GM21360 (cell line): ENCODE measurements around the gene TDRD3.
A peak's percentile ranks its signal among the peaks of the same experiment; 100 is the strongest.
"Not testable (repeated sequence)": the region's sequence is repeated elsewhere in the genome, so short reads cannot be mapped to it uniquely, and the experiment has no call there.

Experiments
- ATAC-seq: cut with Tn5 transposase; IDR thresholded peaks from one replicate; pipeline ENCODE4 v1.9.1; 2021; ENCODE audit warnings: mild to moderate bottlenecking, moderate library complexity; ENCODE audit not compliant: unreplicated experiment

TDRD3 gene

DNA sequence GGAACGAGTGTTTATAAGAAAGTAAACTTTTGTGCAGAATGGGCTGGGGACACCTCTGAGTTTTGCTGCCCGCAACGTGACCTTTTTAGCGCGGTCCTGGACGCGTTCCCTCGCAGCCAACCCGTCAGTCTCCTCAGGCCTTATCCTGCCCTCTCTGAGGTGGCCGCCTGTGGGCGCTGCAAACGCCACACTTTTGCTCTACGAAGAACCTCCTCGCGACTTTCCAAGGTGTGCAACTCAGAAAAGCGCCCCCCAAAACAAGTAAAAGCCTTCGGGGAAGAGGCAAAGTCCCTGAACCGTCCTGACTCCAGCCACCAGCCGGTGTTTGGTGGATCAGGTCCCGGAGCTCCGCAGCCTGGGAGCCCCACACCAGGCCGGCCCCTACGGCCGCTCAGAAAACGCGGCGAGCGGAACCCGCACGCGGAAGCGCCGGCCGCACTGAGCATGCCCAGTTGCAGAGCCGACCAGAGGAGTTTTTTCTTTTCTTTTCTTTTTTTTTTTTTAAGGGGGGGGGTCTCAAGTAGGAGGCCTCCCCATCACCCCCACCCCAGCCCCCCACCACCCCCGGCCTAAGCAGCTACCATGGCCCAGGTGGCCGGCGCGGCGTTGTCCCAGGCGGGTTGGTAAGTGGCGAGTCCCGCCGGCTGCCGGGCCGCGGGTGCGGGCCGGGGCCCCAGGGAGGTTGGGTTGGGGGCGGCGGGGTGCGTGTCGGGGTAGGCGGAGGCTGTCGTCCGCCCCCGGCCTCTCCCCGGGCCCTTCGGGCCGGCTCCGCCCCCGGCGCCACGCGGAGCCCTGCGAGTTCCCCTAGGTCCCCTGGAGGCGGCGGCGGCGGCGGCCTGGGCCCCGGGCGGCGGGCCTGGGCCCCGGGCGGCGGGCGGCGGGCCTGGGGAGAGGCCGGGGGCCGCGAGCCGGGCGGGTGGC, at the start of gene TDRD3:
TSS of gene TDRD3 (plus strand) at position 438 of the 921 bp plus-strand sequence. CDS start at position 583, 145 bp downstream.
- peak; percentile 46 for ATAC-seq

- ATAC-seq: no peak
These were observed 49.3 kb upstream of the TDRD3 start for GRCh38 chr13:60347690-60348089.

GRCh38 chr13:60348097-60348496, 48.9 kb upstream of the TDRD3 start:
- ATAC-seq: no peak

DNA sequence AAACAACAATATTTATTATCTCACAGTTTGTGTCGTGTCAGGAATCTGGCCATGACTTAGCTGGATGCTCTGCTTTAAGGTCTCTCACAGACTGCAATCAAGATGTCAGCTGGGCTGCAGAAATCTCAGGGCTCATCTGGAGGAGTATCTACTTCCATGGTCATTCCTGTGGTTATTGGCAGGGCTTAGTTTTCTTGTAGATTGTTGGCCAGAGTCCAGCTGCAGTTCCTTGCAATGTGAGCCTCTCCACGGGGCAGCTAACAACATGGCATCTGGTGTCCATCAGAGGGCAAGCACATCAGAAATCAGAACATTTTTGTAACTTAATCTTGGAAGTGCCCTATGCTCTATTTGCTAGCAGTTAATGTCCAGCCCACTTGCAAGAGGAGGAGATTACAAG, 45.7 kb upstream of the TDRD3 start:
- ATAC-seq: no peak

- no peak for ATAC-seq
These were observed 45.0 kb upstream of the TDRD3 start for GRCh38 chr13:60351855-60352615.

- ATAC-seq: no peak
These were observed 44.4 kb upstream of the TDRD3 start for GRCh38 chr13:60352644-60353043.

DNA sequence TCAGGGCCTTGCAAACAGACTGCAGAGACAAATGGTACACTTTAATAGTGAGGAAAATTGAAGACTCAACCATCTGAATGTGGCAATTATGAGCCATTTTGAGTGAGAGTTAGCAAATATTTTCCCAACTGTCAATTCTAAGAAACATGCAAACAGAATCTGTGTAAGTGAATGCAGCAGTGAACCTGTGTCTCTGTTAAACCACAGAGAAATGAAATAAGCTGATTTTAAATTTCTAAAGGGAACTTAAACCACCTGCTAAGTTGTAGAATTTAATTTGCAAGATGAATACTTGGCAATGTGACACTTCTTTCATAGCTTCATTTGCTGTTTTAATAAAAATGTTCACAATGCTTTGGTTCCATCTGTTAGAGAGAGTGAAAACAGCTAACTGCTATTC, 42.0 kb upstream of the TDRD3 start:
- ATAC-seq: no peak

- ATAC-seq: no peak
These were observed 40.0 kb upstream of the TDRD3 start for GRCh38 chr13:60356970-60357369.

- no peak for ATAC-seq
These were observed 38.6 kb upstream of the TDRD3 start for GRCh38 chr13:60358453-60358852.

- ATAC-seq: no peak
These were observed 33.7 kb upstream of the TDRD3 start for GRCh38 chr13:60363288-60363687.

- ATAC-seq: peak; percentile 67
These were observed 27.8 kb upstream of the TDRD3 start for GRCh38 chr13:60369242-60369641.

DNA sequence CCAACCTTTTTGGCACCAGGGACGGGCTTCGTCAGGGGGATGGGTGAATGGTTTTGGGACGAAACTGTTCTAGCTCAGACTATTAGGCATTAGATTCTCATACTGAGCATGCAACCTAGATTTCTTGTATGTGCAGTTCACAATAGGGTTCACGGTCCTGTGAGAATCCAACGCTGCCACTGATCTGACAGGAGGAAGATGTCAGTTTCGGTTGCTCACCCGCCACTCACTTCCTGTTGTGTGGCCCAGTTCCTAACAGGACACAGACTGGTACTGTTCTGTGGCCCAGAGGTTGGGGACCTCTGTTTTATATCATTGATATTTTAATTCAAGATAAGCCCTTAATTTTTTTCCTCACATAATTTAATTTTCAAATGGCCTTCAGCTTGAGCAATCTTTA, 26.7 kb upstream of the TDRD3 start:
- no peak for ATAC-seq

DNA sequence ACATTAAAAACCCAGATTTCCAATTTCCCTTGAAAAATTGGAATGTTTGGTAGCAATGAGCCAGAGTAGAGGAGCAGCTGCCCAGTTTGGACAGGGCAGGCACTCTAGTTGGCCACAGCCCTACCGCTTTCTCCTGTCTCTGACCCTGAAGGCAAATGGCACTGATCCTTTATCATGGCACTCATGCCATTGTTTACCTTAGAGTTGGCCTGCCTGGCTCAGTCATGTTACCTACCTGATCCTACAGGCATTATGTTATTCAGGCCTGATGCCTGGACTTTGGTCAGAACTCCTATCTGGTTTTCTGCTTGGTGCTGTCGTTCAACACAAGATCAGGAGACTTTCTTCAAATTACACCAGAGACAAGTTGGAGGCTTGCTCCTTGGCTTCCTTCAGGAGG, 24.9 kb upstream of the TDRD3 start:
- no peak for ATAC-seq

DNA sequence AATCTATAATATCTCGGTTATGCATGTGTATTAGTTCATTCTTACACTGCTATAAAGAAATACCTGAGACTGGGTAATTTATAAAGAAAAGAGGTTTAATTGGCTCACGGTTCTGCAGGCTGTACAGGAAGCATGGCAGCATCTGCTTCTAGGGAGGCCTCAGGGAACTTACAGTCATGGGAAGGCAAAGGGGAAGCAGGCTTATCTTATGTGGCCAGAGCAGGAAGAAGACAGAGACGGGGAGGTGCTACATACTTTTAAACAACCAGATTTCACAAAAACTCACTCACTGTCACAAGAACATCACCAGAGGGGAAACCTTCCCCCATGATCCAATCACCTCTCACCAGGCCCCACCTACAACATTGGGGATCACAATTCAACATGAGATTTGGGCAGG, 17.7 kb upstream of the TDRD3 start:
- ATAC-seq: not testable (repeated sequence)

DNA sequence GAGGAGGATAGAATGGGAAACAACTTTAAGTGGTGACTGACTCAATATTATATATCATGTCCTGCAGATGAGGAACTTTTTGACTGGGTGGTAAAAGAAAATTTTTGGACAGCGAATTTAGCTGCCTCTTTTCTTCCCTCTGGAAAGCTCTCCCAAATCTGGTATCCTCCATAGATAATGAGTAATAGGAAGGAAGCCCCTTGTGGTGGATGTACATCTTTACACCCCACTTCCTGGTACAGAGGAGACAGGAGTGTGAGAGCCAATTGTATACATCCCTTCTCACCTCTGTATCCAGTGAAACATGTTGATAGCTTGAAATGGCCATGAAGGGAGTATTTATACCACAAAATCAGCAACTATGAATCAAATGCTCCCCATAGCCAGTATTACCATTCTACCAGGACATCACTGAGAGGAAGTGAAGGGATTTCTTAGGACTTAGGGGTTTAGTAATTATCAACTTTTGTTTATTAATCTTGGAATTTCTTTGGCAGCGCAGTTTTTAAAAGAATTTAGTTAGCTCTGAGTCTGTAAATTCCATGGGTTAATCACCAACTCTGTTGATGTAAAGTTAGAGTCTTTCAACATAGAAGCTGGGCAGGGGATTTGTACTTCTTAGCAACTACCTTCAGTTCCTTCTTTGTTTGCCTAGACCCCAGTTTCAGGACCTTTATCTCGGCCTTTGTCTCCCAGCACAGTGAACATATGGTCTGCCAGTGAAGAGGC, 17.0 kb upstream of the TDRD3 start:
- ATAC-seq: no peak

DNA sequence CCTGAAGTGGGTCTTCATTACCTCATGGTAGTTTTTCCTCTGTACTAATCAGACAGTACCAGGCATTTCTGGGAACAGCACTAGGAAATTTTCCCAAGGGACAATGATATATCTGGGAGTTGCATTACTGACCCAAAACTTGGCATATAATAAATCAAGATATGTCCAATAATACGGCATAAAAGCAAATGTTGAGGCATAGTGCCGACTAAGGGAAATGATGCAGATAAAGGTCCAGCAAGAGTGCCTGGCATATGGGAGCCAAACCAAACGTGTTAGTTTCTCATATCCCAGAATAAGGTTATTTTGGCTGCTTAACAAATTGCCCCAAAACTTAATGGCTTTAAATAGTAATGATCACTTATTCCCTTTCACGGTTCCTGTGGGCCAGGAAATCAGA, 12.1 kb upstream of the TDRD3 start:
- ATAC-seq: no peak

GRCh38 chr13:60386250-60386649, 10.8 kb upstream of the TDRD3 start:
- no peak for ATAC-seq

DNA sequence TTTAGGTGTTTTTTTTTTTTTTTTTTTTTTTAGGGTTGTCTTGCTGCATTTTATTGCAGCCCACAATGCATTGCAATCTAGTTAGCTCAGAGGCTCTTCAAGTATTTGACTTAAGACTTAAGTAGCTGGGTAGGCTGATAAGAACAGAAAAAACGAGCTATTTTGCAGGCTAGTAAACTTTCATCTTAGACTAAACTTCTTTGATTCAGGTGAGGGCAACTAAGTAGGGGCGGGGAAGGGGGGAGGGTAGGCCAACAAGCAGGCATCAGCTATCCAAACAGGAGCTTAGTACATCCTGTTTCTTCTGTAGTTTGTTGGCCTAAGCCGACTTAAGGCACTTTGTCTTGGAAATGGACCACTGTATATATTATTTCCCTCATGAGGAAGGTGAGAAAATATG, 4.9 kb upstream of the TDRD3 start:
- no peak for ATAC-seq

- ATAC-seq: peak; percentile 67
These were observed 843 bp upstream of the TDRD3 start for GRCh38 chr13:60395971-60396782.

- ATAC-seq: peak; percentile 25
These were observed 821 bp downstream of the TDRD3 start for GRCh38 chr13:60397704-60398378.
